H9 (cell line): ENCODE results near the gene SCN7A. TPM values are rescaled to one million over a fixed set of nuclear protein-coding genes. Genes with fewer than 3 reads are reported as not detected.

ENCODE experiments used
- DNase-seq: peaks from one replicate; pipeline ENCODE4 v3.0.0-alpha.2; 2017
- H2AFZ ChIP-seq: one replicate; pipeline ENCODE4 v1.6.1; 2013; ENCODE audit warnings: mild to moderate bottlenecking, low read length, control low read depth, moderate library complexity
- H2AK5ac ChIP-seq: 2 replicates; pipeline ENCODE4 v1.6.1; 2013; ENCODE audit warnings: low read length, control low read depth, mixed read lengths; ENCODE audit not compliant: insufficient read length
- H2BK120ac ChIP-seq: one replicate; pipeline ENCODE4 v1.6.1; 2013; ENCODE audit warnings: low read depth, mild to moderate bottlenecking, low read length, control low read depth, inconsistent platforms; ENCODE audit not compliant: poor library complexity, severe bottlenecking
- H2BK12ac ChIP-seq: 2 replicates; pipeline ENCODE4 v1.6.1; 2013; ENCODE audit warnings: low read length, control low read depth, mixed read lengths, low read depth; ENCODE audit not compliant: insufficient read length
- H2BK15ac ChIP-seq: 2 replicates; pipeline ENCODE4 v1.6.1; 2013; ENCODE audit warnings: low read depth, low read length, control low read depth
- H2BK20ac ChIP-seq: one replicate; pipeline ENCODE4 v1.6.1; 2013; ENCODE audit warnings: low read depth, mild to moderate bottlenecking, low read length, control low read depth, inconsistent platforms; ENCODE audit not compliant: poor library complexity, severe bottlenecking
- H2BK5ac ChIP-seq: 2 replicates; pipeline ENCODE4 v1.6.1; 2013; ENCODE audit warnings: low read length, control low read depth, mixed read lengths; ENCODE audit not compliant: insufficient read length
- H3K14ac ChIP-seq: 2 replicates; pipeline ENCODE4 v1.6.1; 2013; ENCODE audit warnings: low read length, control low read depth; ENCODE audit not compliant: insufficient read depth
- H3K18ac ChIP-seq: 2 replicates; pipeline ENCODE4 v1.6.1; 2013; ENCODE audit warnings: low read depth, mild to moderate bottlenecking, mixed read lengths, low read length, control low read depth; ENCODE audit not compliant: insufficient read length
- H3K23ac ChIP-seq: 2 replicates; pipeline ENCODE4 v1.6.1; 2013; ENCODE audit warnings: low read length, control low read depth, mixed read lengths, low read depth; ENCODE audit not compliant: insufficient read length
- H3K23me2 ChIP-seq: 2 replicates; pipeline ENCODE4 v1.6.1; 2013; ENCODE audit warnings: low read depth, mild to moderate bottlenecking, mixed read lengths, low read length, control low read depth; ENCODE audit not compliant: insufficient read length, poor library complexity, severe bottlenecking
- H3K27ac ChIP-seq: 2 replicates; pipeline ENCODE4 v1.5.1; 2013; ENCODE audit warnings: low read length, control low read depth, mixed read lengths, low read depth; ENCODE audit not compliant: insufficient read length
- H3K27me3 ChIP-seq: 2 replicates; pipeline ENCODE4 v1.6.1; 2013; ENCODE audit warnings: low read length, control low read depth, inconsistent platforms; ENCODE audit not compliant: insufficient read depth
- H3K4ac ChIP-seq: 2 replicates; pipeline ENCODE4 v1.6.1; 2013; ENCODE audit warnings: low read depth, mild to moderate bottlenecking, control low read depth, inconsistent platforms, low read length, moderate library complexity
- H3K4me1 ChIP-seq: 2 replicates; pipeline ENCODE4 v1.6.1; 2013; ENCODE audit warnings: low read length, control low read depth, inconsistent platforms; ENCODE audit not compliant: insufficient read depth
- H3K4me2 ChIP-seq: 2 replicates; pipeline ENCODE4 v1.6.1; 2013; ENCODE audit warnings: low read length, control low read depth, mixed read lengths; ENCODE audit not compliant: insufficient read length, insufficient read depth
- H3K56ac ChIP-seq: 2 replicates; pipeline ENCODE4 v1.6.1; 2013; ENCODE audit warnings: low read depth, mild to moderate bottlenecking, mixed read lengths, low read length, control low read depth; ENCODE audit not compliant: insufficient read length
- H3K79me1 ChIP-seq: 2 replicates; pipeline ENCODE4 v1.6.1; 2013; ENCODE audit warnings: low read depth, mild to moderate bottlenecking, moderate library complexity, low read length, control low read depth, inconsistent platforms; ENCODE audit not compliant: insufficient read depth, poor library complexity, severe bottlenecking
- H3K79me2 ChIP-seq: 2 replicates; pipeline ENCODE4 v1.6.1; 2013; ENCODE audit warnings: low read length, control low read depth, inconsistent platforms; ENCODE audit not compliant: insufficient read depth
- H3K9ac ChIP-seq: 2 replicates; pipeline ENCODE4 v1.6.1; 2013; ENCODE audit warnings: low read length, control low read depth, mixed read lengths; ENCODE audit not compliant: insufficient read length; ENCODE audit errors: extremely low read depth
- H3K9me3 ChIP-seq: one replicate; pipeline ENCODE4 v1.6.1; 2013; ENCODE audit warnings: low read depth, low read length, inconsistent platforms; ENCODE audit not compliant: control insufficient read depth
- H3T11ph ChIP-seq: one replicate; pipeline ENCODE4 v1.6.1; 2013; ENCODE audit warnings: mild to moderate bottlenecking, low read length, control low read depth, inconsistent platforms
- H4K20me1 ChIP-seq: one replicate; pipeline ENCODE4 v1.6.1; 2013; ENCODE audit not compliant: control insufficient read depth, insufficient read length, insufficient read depth
- H4K5ac ChIP-seq: 2 replicates; pipeline ENCODE4 v1.6.1; 2013; ENCODE audit warnings: low read depth, mild to moderate bottlenecking, mixed read lengths, low read length, control low read depth; ENCODE audit not compliant: insufficient read length
- H4K8ac ChIP-seq: replicated peaks from 2 replicates; pipeline ENCODE4 v1.6.1; 2013; ENCODE audit warnings: low read length, control low read depth, mixed read lengths, low read depth; ENCODE audit not compliant: insufficient read length
- H4K91ac ChIP-seq: 2 replicates; pipeline ENCODE4 v1.6.1; 2013; ENCODE audit warnings: low read depth, mild to moderate bottlenecking, moderate library complexity, mixed read lengths, low read length, control low read depth; ENCODE audit not compliant: insufficient read length
- H3K27ac Mint-ChIP-seq, 3 experiments: 2 replicates in 2 of 3; 3 replicates in 1 of 3; pipeline ENCODE4 v1.8.0; 2020 to 2021; ENCODE audit warnings: mixed read lengths in 3 of 3, mild to moderate bottlenecking in 1 of 3, moderate library complexity in 1 of 3
- H3K27me3 Mint-ChIP-seq: 2 replicates; pipeline ENCODE4 v1.8.0; 2021; ENCODE audit warnings: low read depth, mild to moderate bottlenecking, moderate library complexity, mixed read lengths
- H3K36me3 Mint-ChIP-seq, 3 experiments: 2 replicates in 2 of 3; 3 replicates in 1 of 3; pipeline ENCODE4 v1.8.0; 2020 to 2021; ENCODE audit warnings: low read depth in 3 of 3, mixed read lengths in 3 of 3; ENCODE audit not compliant: insufficient read depth in 1 of 3
- H3K4me1 Mint-ChIP-seq, 2 experiments: 2 replicates each; pipeline ENCODE4 v1.8.0; 2020; ENCODE audit warnings: mixed read lengths in 2 of 2
- H3K4me3 Mint-ChIP-seq, 2 experiments: 2 replicates in 1 of 2; 3 replicates in 1 of 2; pipeline ENCODE4 v1.8.0; 2020 to 2021; ENCODE audit warnings: mild to moderate bottlenecking in 2 of 2, mixed read lengths in 2 of 2, moderate library complexity in 1 of 2
- H3K9me3 Mint-ChIP-seq, 2 experiments: 2 replicates in 1 of 2; 3 replicates in 1 of 2; pipeline ENCODE4 v1.8.0; 2020; ENCODE audit warnings: mild to moderate bottlenecking in 2 of 2, mixed read lengths in 2 of 2, moderate library complexity in 1 of 2
- total RNA-seq: library from RNA; stranded (reverse); gene quantifications from 2 replicates; pipeline ENCODE4 v1.2.1, GENCODE V29; 2021
- TF ChIP-seq, protein P1 (sequence below): fragments of 200-600 bp; sonication (generic); conservative IDR thresholded peaks from 3 replicates; pipeline ENCODE4 v1.8.0; 2021; ENCODE audit warnings: antibody characterized with exemption, mild to moderate bottlenecking

SCN7A gene
- total RNA-seq, 1 experiment from 2014 or later, result 0.07 TPM

DNA sequence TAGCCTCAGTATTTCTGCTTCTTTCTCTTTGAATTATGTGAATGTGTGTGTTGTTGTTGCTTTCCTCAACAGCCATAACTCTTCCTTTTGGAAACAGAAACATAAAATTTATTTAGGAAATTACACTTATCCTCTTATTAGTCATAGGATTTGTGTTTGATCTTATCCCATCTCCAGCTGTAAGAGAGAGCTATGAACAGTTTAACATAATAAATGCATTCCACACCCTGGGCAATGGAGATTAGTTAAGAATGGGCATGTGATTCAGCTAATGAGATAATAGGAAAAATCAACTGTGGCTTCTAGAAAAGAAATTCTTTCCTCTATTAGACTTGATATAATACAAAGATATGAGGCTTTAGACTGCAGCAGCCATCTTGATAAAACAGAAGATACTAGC lies 55.0 kb downstream of the SCN7A start:
- no peaks in the 10 kb centered on the region for H3K27me3 Mint-ChIP-seq
- Histone ChIP-seq H3K14ac (no peak overlapping the region), H3K23ac (no peak overlapping the region), H4K8ac (no peak overlapping the region), H2AK5ac (no peak overlapping the region), H3T11ph (no peak overlapping the region), H3K18ac (no peak overlapping the region), H3K23me2 (no peaks in the 10 kb centered on the region), H3K4ac (no peak overlapping the region), H3K79me1 (no peaks in the 10 kb centered on the region), H3K56ac (no peak overlapping the region), H3K27me3 (no peaks in the 10 kb centered on the region), H3K9ac (no peak overlapping the region), H2BK12ac (no peak overlapping the region), H2BK15ac (no peak overlapping the region), H2AFZ (no peak overlapping the region), H2BK20ac (no peak overlapping the region), H3K79me2 (no peaks in the 10 kb centered on the region), H3K4me2 (no peak overlapping the region), H4K5ac (no peak overlapping the region), H3K4me1 (no peaks in the 10 kb centered on the region), H3K27ac (no peak overlapping the region), H3K9me3 (no peaks in the 10 kb centered on the region), H2BK120ac (no peak overlapping the region), H4K20me1 (no peaks in the 10 kb centered on the region), H4K91ac (no peak overlapping the region), H2BK5ac (no peak overlapping the region)
- no peak for DNase-seq
- no peak overlapping the region for H3K27ac Mint-ChIP-seq
- TF ChIP-seq, protein P1, sequence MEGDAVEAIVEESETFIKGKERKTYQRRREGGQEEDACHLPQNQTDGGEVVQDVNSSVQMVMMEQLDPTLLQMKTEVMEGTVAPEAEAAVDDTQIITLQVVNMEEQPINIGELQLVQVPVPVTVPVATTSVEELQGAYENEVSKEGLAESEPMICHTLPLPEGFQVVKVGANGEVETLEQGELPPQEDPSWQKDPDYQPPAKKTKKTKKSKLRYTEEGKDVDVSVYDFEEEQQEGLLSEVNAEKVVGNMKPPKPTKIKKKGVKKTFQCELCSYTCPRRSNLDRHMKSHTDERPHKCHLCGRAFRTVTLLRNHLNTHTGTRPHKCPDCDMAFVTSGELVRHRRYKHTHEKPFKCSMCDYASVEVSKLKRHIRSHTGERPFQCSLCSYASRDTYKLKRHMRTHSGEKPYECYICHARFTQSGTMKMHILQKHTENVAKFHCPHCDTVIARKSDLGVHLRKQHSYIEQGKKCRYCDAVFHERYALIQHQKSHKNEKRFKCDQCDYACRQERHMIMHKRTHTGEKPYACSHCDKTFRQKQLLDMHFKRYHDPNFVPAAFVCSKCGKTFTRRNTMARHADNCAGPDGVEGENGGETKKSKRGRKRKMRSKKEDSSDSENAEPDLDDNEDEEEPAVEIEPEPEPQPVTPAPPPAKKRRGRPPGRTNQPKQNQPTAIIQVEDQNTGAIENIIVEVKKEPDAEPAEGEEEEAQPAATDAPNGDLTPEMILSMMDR, result no peak
- H3K4me1 Mint-ChIP-seq, result peaks cover 8 to 12% of the 10 kb centered on the region in 2 experiments
- H3K9me3 Mint-ChIP-seq, result peaks cover 12 to 14% of the 10 kb centered on the region in 2 experiments; a peak in 3 of 5 replicates
- H3K4me3 Mint-ChIP-seq, result no peak overlapping the region
- H3K36me3 Mint-ChIP-seq, result peaks cover 5 to 20% (median 9%) of the 10 kb centered on the region in 3 experiments
